MM.1S (cell line): ENCODE measurements around the gene DIP2B.

Experiments
- DNase-seq: peaks from one replicate; pipeline ENCODE4 v3.0.0-alpha.2; 2015
- H2AFZ ChIP-seq: fragments of 300-600 bp; sonication (generic); 2 replicates; pipeline ENCODE4 v1.6.0; 2016; ENCODE audit warnings: antibody characterized with exemption, low read length
- H3F3A ChIP-seq: fragments of 300-600 bp; sonication (generic); 2 replicates; pipeline ENCODE4 v1.6.1; 2016; ENCODE audit warnings: mild to moderate bottlenecking, antibody characterized with exemption, low read length, moderate library complexity, mixed read lengths; ENCODE audit not compliant: insufficient read depth
- H3K27ac ChIP-seq: fragments of 300-600 bp; sonication (generic); 2 replicates; pipeline ENCODE4 v1.5.1; 2016; ENCODE audit warnings: mild to moderate bottlenecking, low read length
- H3K27me3 ChIP-seq: fragments of 300-600 bp; sonication (generic); replicated peaks from 2 replicates; pipeline ENCODE4 v1.6.0; 2016; ENCODE audit warnings: low read length; ENCODE audit not compliant: insufficient read depth
- H3K36me3 ChIP-seq: fragments of 300-600 bp; sonication (generic); replicated peaks from 2 replicates; pipeline ENCODE4 v1.6.1; 2016; ENCODE audit warnings: mild to moderate bottlenecking, low read length, mixed read lengths; ENCODE audit not compliant: insufficient read depth
- H3K4me1 ChIP-seq: fragments of 300-600 bp; sonication (generic); 2 replicates; pipeline ENCODE4 v1.6.1; 2016; ENCODE audit warnings: low read length, mixed read lengths
- H3K4me2 ChIP-seq: fragments of 300-600 bp; sonication (generic); 2 replicates; pipeline ENCODE4 v1.6.0; 2016; ENCODE audit warnings: low read depth, low read length
- H3K4me3 ChIP-seq: fragments of 300-600 bp; sonication (generic); 2 replicates; pipeline ENCODE4 v1.5.1; 2016; ENCODE audit warnings: low read length, mixed read lengths
- H3K79me2 ChIP-seq: fragments of 300-600 bp; sonication (generic); 2 replicates; pipeline ENCODE4 v1.6.1; 2016; ENCODE audit warnings: mixed run types, low read length, mixed read lengths
- H3K9ac ChIP-seq: fragments of 300-600 bp; sonication (generic); 2 replicates; pipeline ENCODE4 v1.6.1; 2016; ENCODE audit warnings: low read length, mixed read lengths
- H3K9me2 ChIP-seq: fragments of 300-600 bp; sonication (generic); replicated peaks from 2 replicates; pipeline ENCODE4 v1.6.1; 2016; ENCODE audit warnings: mild to moderate bottlenecking, low read length, mixed read lengths; ENCODE audit not compliant: insufficient read depth
- H3K9me3 ChIP-seq: fragments of 300-600 bp; sonication (generic); replicated peaks from 2 replicates; pipeline ENCODE4 v1.6.1; 2016; ENCODE audit warnings: mild to moderate bottlenecking, low read length, mixed read lengths; ENCODE audit not compliant: insufficient read depth
- H4K20me1 ChIP-seq: fragments of 300-600 bp; sonication (generic); 2 replicates; pipeline ENCODE4 v1.6.1; 2016; ENCODE audit warnings: mild to moderate bottlenecking, low read length, moderate library complexity, mixed read lengths; ENCODE audit not compliant: insufficient read depth
- CTCF ChIP-seq: fragments of 300-600 bp; sonication (generic); IDR thresholded peaks from 2 replicates; pipeline ENCODE4 v1.5.1; 2016; ENCODE audit warnings: antibody characterized with exemption, low read length, mixed read lengths
- EZH2 ChIP-seq: fragments of 300-600 bp; sonication (generic); optimal IDR thresholded peaks from 2 replicates; pipeline ENCODE3; 2017; ENCODE audit warnings: low read depth, mild to moderate bottlenecking, antibody characterized with exemption, low read length, mixed read lengths
- EZH2phosphoT487 ChIP-seq: fragments of 300-600 bp; sonication (generic); IDR thresholded peaks from 2 replicates; pipeline ENCODE4 v1.6.1; 2018; ENCODE audit warnings: antibody characterized with exemption, low read length

DIP2B gene

GRCh38 chr12:50650285-50650684, 145.5 kb downstream of the DIP2B start:
- no peaks in the 10 kb centered on the region for H3K36me3 ChIP-seq
- no peaks in the 10 kb centered on the region for H3K79me2 ChIP-seq
- no peak for DNase-seq
- no peak overlapping the region for H3K9ac ChIP-seq
- H3K9me3 ChIP-seq: no peaks in the 10 kb centered on the region
- H2AFZ ChIP-seq: no peak overlapping the region
- no peaks in the 10 kb centered on the region for H4K20me1 ChIP-seq
- no peaks in the 10 kb centered on the region for H3K27me3 ChIP-seq
- no peaks in the 10 kb centered on the region for H3F3A ChIP-seq
- no peak overlapping the region for H3K4me3 ChIP-seq
- no peak for TF ChIP-seq CTCF
- TF ChIP-seq EZH2: no peak
- TF ChIP-seq EZH2phosphoT487: no peak
- H3K9me2 ChIP-seq: no peaks in the 10 kb centered on the region
- H3K27ac ChIP-seq: no peak overlapping the region
- no peak overlapping the region for H3K4me2 ChIP-seq
- no peaks in the 10 kb centered on the region for H3K4me1 ChIP-seq

- Histone ChIP-seq H3K9me3 (no peaks in the 10 kb centered on the region), H3K9me2 (no peaks in the 10 kb centered on the region), H3K79me2 (no peaks in the 10 kb centered on the region), H3K4me2 (no peak overlapping the region), H3K27me3 (no peaks in the 10 kb centered on the region), H2AFZ (no peak overlapping the region), H3K4me1 (no peaks in the 10 kb centered on the region), H3K9ac (no peak overlapping the region), H3K36me3 (no peaks in the 10 kb centered on the region), H3K27ac (no peak overlapping the region), H4K20me1 (no peaks in the 10 kb centered on the region), H3F3A (no peaks in the 10 kb centered on the region), H3K4me3 (no peak overlapping the region)
- no peak for DNase-seq
- no peak for TF ChIP-seq EZH2
- no peak for TF ChIP-seq EZH2phosphoT487
Measured at GRCh38 chr12:50655374-50655921, 150.7 kb downstream of the DIP2B start.

GRCh38 chr12:50659260-50659659, 154.5 kb downstream of the DIP2B start:
- no peaks in the 10 kb centered on the region for H3K79me2 ChIP-seq
- H3K9me2 ChIP-seq: no peaks in the 10 kb centered on the region
- TF ChIP-seq EZH2phosphoT487 (no peak), CTCF (no peak), EZH2 (no peak)
- no peak overlapping the region for H3K9ac ChIP-seq
- H3K4me3 ChIP-seq: no peak overlapping the region
- no peaks in the 10 kb centered on the region for H3K9me3 ChIP-seq
- no peaks in the 10 kb centered on the region for H3K27me3 ChIP-seq
- H2AFZ ChIP-seq: no peak overlapping the region
- H3K4me1 ChIP-seq: no peaks in the 10 kb centered on the region
- H3K27ac ChIP-seq: no peak overlapping the region
- no peaks in the 10 kb centered on the region for H4K20me1 ChIP-seq
- no peak for DNase-seq
- no peak overlapping the region for H3K4me2 ChIP-seq
- no peaks in the 10 kb centered on the region for H3K36me3 ChIP-seq
- H3F3A ChIP-seq: no peaks in the 10 kb centered on the region

GRCh38 chr12:50659690-50660424, 155.1 kb downstream of the DIP2B start:
- Histone ChIP-seq H3K9me3 (no peaks in the 10 kb centered on the region), H3K27ac (no peak overlapping the region), H3K4me2 (no peak overlapping the region), H3K79me2 (no peaks in the 10 kb centered on the region), H2AFZ (no peak overlapping the region), H3K4me3 (no peak overlapping the region), H3K9ac (no peak overlapping the region), H3K36me3 (no peaks in the 10 kb centered on the region), H3K4me1 (no peaks in the 10 kb centered on the region), H3K27me3 (no peaks in the 10 kb centered on the region), H3K9me2 (no peaks in the 10 kb centered on the region), H3F3A (no peaks in the 10 kb centered on the region), H4K20me1 (no peaks in the 10 kb centered on the region)
- TF ChIP-seq CTCF (no peak), EZH2phosphoT487 (no peak), EZH2 (no peak)
- no peak for DNase-seq
